HepG2 (cell line): ENCODE data around the gene ACTR6. TPM values are rescaled to one million over a fixed set of nuclear protein-coding genes. Genes with fewer than 3 reads are reported as not detected.

ENCODE experiments used
- AHR ChIP-seq: IDR thresholded peaks from 2 replicates; pipeline ENCODE4 v1.6.1; 2018; ENCODE audit warnings: missing genetic modification reagents, missing compliant biosample characterization
- ATF2 ChIP-seq: sonication (generic); formaldehyde crosslinking; IDR thresholded peaks from 2 replicates; pipeline ENCODE4 v1.4.0; 2020; ENCODE audit warnings: missing genetic modification reagents
- CENPT ChIP-seq: sonication (generic); formaldehyde crosslinking; IDR thresholded peaks from 2 replicates; pipeline ENCODE4 v1.8.0; 2022; ENCODE audit warnings: low read depth, mild to moderate bottlenecking, moderate library complexity, missing genetic modification reagents
- DBP ChIP-seq: sonication (generic); formaldehyde crosslinking; IDR thresholded peaks from 2 replicates; pipeline ENCODE4 v1.4.0; 2020; ENCODE audit warnings: missing genetic modification reagents; ENCODE audit errors: not compliant biosample characterization
- E2F5 ChIP-seq: sonication (generic); formaldehyde crosslinking; conservative IDR thresholded peaks from 2 replicates; pipeline ENCODE4 v1.4.0; 2020; ENCODE audit warnings: missing genetic modification reagents
- ELF4 ChIP-seq: sonication (generic); formaldehyde crosslinking; IDR thresholded peaks from 2 replicates; pipeline ENCODE4 v1.5.0; 2020; ENCODE audit warnings: missing genetic modification reagents, mild to moderate bottlenecking, moderate library complexity, borderline replicate concordance
- FOXA3 ChIP-seq: IDR thresholded peaks from 2 replicates; pipeline ENCODE4 v1.6.1; 2016; ENCODE audit warnings: missing genetic modification reagents, missing compliant biosample characterization
- HMG20B ChIP-seq: conservative IDR thresholded peaks from 2 replicates; pipeline ENCODE4 v1.6.1; 2016; ENCODE audit warnings: missing genetic modification reagents, missing compliant biosample characterization
- KAT2B ChIP-seq: fragments of 150-350 bp; IDR thresholded peaks from 2 replicates; pipeline ENCODE4 v1.6.1; 2014; ENCODE audit warnings: low read depth, low read length, borderline replicate concordance
- KAT8 ChIP-seq: IDR thresholded peaks from 2 replicates; pipeline ENCODE4 v1.6.1; 2016; ENCODE audit warnings: missing genetic modification reagents, missing compliant biosample characterization
- MAFG ChIP-seq: sonication (generic); formaldehyde crosslinking; IDR thresholded peaks from 2 replicates; pipeline ENCODE4 v1.5.1; 2020; ENCODE audit warnings: mild to moderate bottlenecking, missing genetic modification reagents
- MAZ ChIP-seq, 2 experiments: sonication (generic) in 1 of 2; formaldehyde crosslinking in 1 of 2; IDR thresholded peaks; 2 replicates each; pipeline versions ENCODE4 v1.5.0 to v1.6.1; 2012 to 2020; ENCODE audit warnings: low read depth in 2 of 2, mild to moderate bottlenecking in 2 of 2, borderline replicate concordance in 1 of 2, improper control_type of control experiment in 1 of 2, low read length in 1 of 2, missing genetic modification reagents in 1 of 2, moderate library complexity in 1 of 2
- MIXL1 ChIP-seq: IDR thresholded peaks from 2 replicates; pipeline ENCODE4 v1.6.1; 2016
- NBN ChIP-seq: fragments of 450-650 bp; conservative IDR thresholded peaks from 2 replicates; pipeline ENCODE4 v1.6.1; 2017
- PHF20 ChIP-seq: sonication (generic); formaldehyde crosslinking; IDR thresholded peaks from 2 replicates; pipeline ENCODE4 v1.5.0; 2020; ENCODE audit warnings: mild to moderate bottlenecking, missing genetic modification reagents
- SAFB2 ChIP-seq: sonication (generic); formaldehyde crosslinking; IDR thresholded peaks from 2 replicates; pipeline ENCODE4 v1.5.1; 2020; ENCODE audit warnings: missing genetic modification reagents, low read depth, mild to moderate bottlenecking, borderline replicate concordance
- STAG1 ChIP-seq: sonication (generic); formaldehyde crosslinking; IDR thresholded peaks from 2 replicates; pipeline ENCODE4 v1.4.0; 2020; ENCODE audit warnings: missing genetic modification reagents
- TAF15 ChIP-seq: fragments of 200-400 bp; formaldehyde crosslinking; IDR thresholded peaks from one replicate; pipeline ENCODE4 v1.6.1; 2018; ENCODE audit warnings: mild to moderate bottlenecking, low read depth, low read length; ENCODE audit not compliant: poor library complexity, severe bottlenecking
- TGIF2 ChIP-seq: IDR thresholded peaks from 2 replicates; pipeline ENCODE4 v1.6.1; 2016; ENCODE audit warnings: control low read depth, missing compliant biosample characterization
- U2AF2 ChIP-seq: fragments of 200-400 bp; formaldehyde crosslinking; IDR thresholded peaks from 2 replicates; pipeline ENCODE4 v1.6.1; 2017; ENCODE audit warnings: low read depth, mild to moderate bottlenecking, low read length
- XRCC5 ChIP-seq: fragments of 200-400 bp; formaldehyde crosslinking; optimal IDR thresholded peaks from 2 replicates; pipeline ENCODE3; 2017; ENCODE audit warnings: mild to moderate bottlenecking, low read length
- ZKSCAN8 ChIP-seq: IDR thresholded peaks from 2 replicates; pipeline ENCODE4 v1.6.1; 2016; ENCODE audit warnings: borderline replicate concordance, missing genetic modification reagents, missing compliant biosample characterization
- ZNF709 ChIP-seq: sonication (generic); formaldehyde crosslinking; IDR thresholded peaks from 2 replicates; pipeline ENCODE4 v1.5.0; 2020; ENCODE audit warnings: mild to moderate bottlenecking, missing genetic modification reagents
- ZNF776 ChIP-seq: sonication (generic); formaldehyde crosslinking; IDR thresholded peaks from 2 replicates; pipeline ENCODE4 v1.4.0; 2020; ENCODE audit warnings: mild to moderate bottlenecking, missing genetic modification reagents
- ZNF792 ChIP-seq: IDR thresholded peaks from 2 replicates; pipeline ENCODE4 v1.6.1; 2016
- ZZZ3 ChIP-seq: sonication (generic); formaldehyde crosslinking; IDR thresholded peaks from 2 replicates; pipeline ENCODE4 v1.4.0; 2020; ENCODE audit warnings: missing genetic modification reagents, mild to moderate bottlenecking, borderline replicate concordance
- polyA plus RNA-seq, 8 experiments: library from polyadenylated mRNA; depleted of rRNA in 3 of 8; stranded (reverse) in 7 of 8; unstranded in 1 of 8; fragments of >200 nt; fragmentation: Illumina TruSeq in 4 of 8; extraction: Trizol in 4 of 8; gene quantifications; 2 replicates each; pipeline versions ENCODE4 v1.2.1 to v1.2.3, GENCODE V29; 2011 to 2016; ENCODE audit warnings: low read depth in 4 of 8, missing spikeins in 1 of 8, mixed read lengths in 1 of 8; ENCODE audit not compliant: insufficient read depth in 1 of 8
- total RNA-seq, 5 experiments: library from RNA; depleted of rRNA; stranded (reverse); fragments of >200 nt; fragmentation: Illumina TruSeq; extraction: Trizol; gene quantifications; 2 replicates each; pipeline ENCODE4 v1.2.3, GENCODE V29; 2016; ENCODE audit warnings: low read depth in 1 of 5
- TF ChIP-seq, protein P1 (sequence below): sonication (generic); formaldehyde crosslinking; IDR thresholded peaks from 2 replicates; pipeline ENCODE4 v1.5.0; 2020; ENCODE audit warnings: mild to moderate bottlenecking, missing genetic modification reagents, moderate library complexity

ACTR6 gene
- total and polyA plus RNA-seq, 2 of the 13 experiments (the other 11 are each of a cell fraction or from before 2014, with no cell fraction given) = 12.9 to 22.4 TPM

DNA sequence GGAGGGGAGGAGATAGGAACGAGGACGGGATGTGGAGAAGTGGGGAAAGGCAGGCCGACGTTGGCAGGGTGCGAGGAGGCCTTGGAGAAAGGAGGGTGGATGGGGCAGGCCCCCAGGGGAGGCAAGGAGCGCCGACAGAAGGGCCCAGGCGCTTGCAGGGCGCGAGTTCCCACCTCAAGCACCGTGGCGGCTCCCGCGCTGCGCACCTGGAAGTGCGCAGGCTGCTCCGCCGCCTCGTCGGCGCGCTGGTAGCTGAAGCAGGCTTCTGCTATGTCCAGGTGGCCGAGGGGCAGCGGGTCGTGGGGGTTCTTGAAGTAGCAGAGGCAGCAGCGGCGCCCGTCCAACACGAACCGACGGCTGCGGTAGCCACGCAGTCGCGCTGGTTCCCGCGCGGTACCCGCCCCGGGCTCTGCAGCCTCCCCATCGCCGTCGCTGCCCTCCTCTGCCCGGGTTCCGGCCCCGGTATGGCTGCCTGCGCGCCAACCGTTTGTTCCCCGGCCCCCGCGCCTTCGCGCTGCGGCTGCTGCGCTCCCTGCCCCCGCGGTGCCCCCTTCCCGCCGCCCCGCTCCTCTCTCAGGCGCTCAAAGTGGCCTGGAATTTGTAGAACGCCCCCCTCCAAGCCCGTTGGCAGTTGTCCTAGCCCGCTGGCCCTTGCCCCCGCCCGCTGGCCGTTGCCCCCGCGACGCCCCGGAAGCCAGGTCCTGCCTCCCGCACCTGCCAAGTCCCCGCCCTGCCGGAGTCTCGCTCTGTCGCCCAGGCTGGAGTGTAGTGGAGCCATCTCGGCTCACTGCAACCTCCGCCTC is 1.1 kb upstream of the ACTR6 start (continued):
- TF ChIP-seq SAFB2 (CRISPR knock-in tag) (no peak), MIXL1 (CRISPR knock-in tag) (no peak), AHR (CRISPR knock-in tag) (no peak), XRCC5 (no peak), ZKSCAN8 (no peak), ZNF709 (CRISPR knock-in tag) (no peak), HMG20B (CRISPR knock-in tag) (no peak), ZNF776 (CRISPR knock-in tag) (no peak; the same call in 1 of the 2 replicates), FOXA3 (no peak), PHF20 (CRISPR knock-in tag) (no peak), ELF4 (CRISPR knock-in tag) (no peak), MAZ (IDR thresholded peaks at IDR 0.05; ENCODE audit: borderline replicate concordance, low read depth, low read length) (peak; percentile 65; the same call in 1 of the 2 replicates), MAZ (CRISPR knock-in tag; IDR thresholded peaks at IDR 0.05; ENCODE audit: low read depth) (0 out of 2 replicates have a peak, but pooled peaks have one; percentile 69), KAT2B (no peak), KAT8 (peak; percentile 40; the same call in 1 of the 2 replicates), TGIF2 (CRISPR knock-in tag) (no peak), CENPT (CRISPR knock-in tag) (0 out of 2 replicates have a peak, but pooled peaks have one; percentile 30), DBP (peak; percentile 52), NBN (no peak), ZNF792 (CRISPR knock-in tag) (peak; percentile 18; the same call in 1 of the 2 replicates), TAF15 (peak; percentile 67), E2F5 (no peak; the same call in 1 of the 2 replicates), MAFG (no peak), ATF2 (CRISPR knock-in tag) (no peak), ZZZ3 (CRISPR knock-in tag) (0 out of 2 replicates have a peak, but pooled peaks have one; percentile 23), U2AF2 (no peak), STAG1 (no peak)
- TF ChIP-seq, protein P1, sequence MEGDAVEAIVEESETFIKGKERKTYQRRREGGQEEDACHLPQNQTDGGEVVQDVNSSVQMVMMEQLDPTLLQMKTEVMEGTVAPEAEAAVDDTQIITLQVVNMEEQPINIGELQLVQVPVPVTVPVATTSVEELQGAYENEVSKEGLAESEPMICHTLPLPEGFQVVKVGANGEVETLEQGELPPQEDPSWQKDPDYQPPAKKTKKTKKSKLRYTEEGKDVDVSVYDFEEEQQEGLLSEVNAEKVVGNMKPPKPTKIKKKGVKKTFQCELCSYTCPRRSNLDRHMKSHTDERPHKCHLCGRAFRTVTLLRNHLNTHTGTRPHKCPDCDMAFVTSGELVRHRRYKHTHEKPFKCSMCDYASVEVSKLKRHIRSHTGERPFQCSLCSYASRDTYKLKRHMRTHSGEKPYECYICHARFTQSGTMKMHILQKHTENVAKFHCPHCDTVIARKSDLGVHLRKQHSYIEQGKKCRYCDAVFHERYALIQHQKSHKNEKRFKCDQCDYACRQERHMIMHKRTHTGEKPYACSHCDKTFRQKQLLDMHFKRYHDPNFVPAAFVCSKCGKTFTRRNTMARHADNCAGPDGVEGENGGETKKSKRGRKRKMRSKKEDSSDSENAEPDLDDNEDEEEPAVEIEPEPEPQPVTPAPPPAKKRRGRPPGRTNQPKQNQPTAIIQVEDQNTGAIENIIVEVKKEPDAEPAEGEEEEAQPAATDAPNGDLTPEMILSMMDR (CRISPR knock-in tag) = no peak; the same call in 1 of the 2 replicates
